Endothelial cell of umbilical vein (primary cell): ENCODE measurements around the gene ZFP90. TPM values are rescaled to one million over a fixed set of nuclear protein-coding genes. Genes with fewer than 3 reads are reported as not detected.

Source experiments
- BruUV-seq: library from RNA; stranded (reverse); fragments of 400-500 nt; replicated peaks from 2 replicates; lab custom pipeline; 2021; lab: Mats Ljungman, UMichigan
- CTCF ChIA-PET: fragments of 300-600, 350-600 bp; sonication (Branson Sonifier 250); formaldehyde crosslinking; loops from one replicate; lab custom pipeline; 2021; ENCODE audit warnings: antibody characterized with exemption, inconsistent platforms; lab: Charles Lee
- POLR2A ChIA-PET: fragments of 300-600, 350-600 bp; sonication (Branson Sonifier 250); formaldehyde crosslinking; loops from one replicate; lab custom pipeline; 2021; ENCODE audit warnings: antibody characterized with exemption, inconsistent platforms; lab: Charles Lee
- DNase-seq: peaks from one replicate; pipeline ENCODE4 v3.0.0-alpha.2; 2011; ENCODE audit warnings: low read depth, low spot score
- FAIRE-seq: peaks from 2 replicates; lab custom pipeline; 2011; peaks lifted over from hg19 to GRCh38; lab: Jason Lieb, UNC
- H2AFZ ChIP-seq: 2 replicates; pipeline ENCODE4 v1.6.0; 2012; ENCODE audit warnings: low read depth, low read length, control low read depth, inconsistent platforms
- H3K27ac ChIP-seq: 2 replicates; pipeline ENCODE4 v1.5.1; 2011; ENCODE audit warnings: low read depth, mild to moderate bottlenecking, control low read depth, low read length, moderate library complexity; ENCODE audit not compliant: insufficient read depth
- H3K27me3 ChIP-seq, 2 experiments: 2 replicates each; pipeline versions ENCODE4 v1.6.0 to v1.6.1; 2011; ENCODE audit warnings: low read length in 2 of 2, mixed read lengths in 1 of 2; ENCODE audit not compliant: control insufficient read depth in 2 of 2, insufficient read depth in 2 of 2
- H3K36me3 ChIP-seq, 2 experiments: 2 replicates in 1 of 2; 3 replicates in 1 of 2; pipeline ENCODE4 v1.5.1; 2011; ENCODE audit warnings: low read length in 2 of 2, mild to moderate bottlenecking in 1 of 2, moderate library complexity in 1 of 2; ENCODE audit not compliant: control insufficient read depth in 2 of 2, insufficient read depth in 2 of 2; ENCODE audit errors: extremely low read depth in 1 of 2
- H3K4me1 ChIP-seq: 3 replicates; pipeline ENCODE4 v1.5.1; 2011; ENCODE audit warnings: mild to moderate bottlenecking, low read length; ENCODE audit not compliant: control insufficient read depth, insufficient read depth; ENCODE audit errors: extremely low read depth
- H3K4me2 ChIP-seq: 2 replicates; pipeline ENCODE4 v1.6.1; 2011; ENCODE audit warnings: low read length, control low read depth, mixed read lengths; ENCODE audit not compliant: insufficient read depth
- H3K4me3 ChIP-seq, 3 experiments: fragments of 200-600 bp in 1 of 3; sonication (generic), shearing (Covaris generic) in 1 of 3; replicated peaks in 1 of 3; 2 replicates each; pipeline ENCODE4 v1.5.1; 2011 to 2016; ENCODE audit warnings: control low read depth in 3 of 3, low read length in 3 of 3, mild to moderate bottlenecking in 2 of 3, inconsistent platforms in 1 of 3, low read depth in 1 of 3, moderate library complexity in 1 of 3; ENCODE audit not compliant: insufficient read depth in 1 of 3
- H3K79me2 ChIP-seq: 2 replicates; pipeline ENCODE4 v1.6.0; 2012; ENCODE audit warnings: low read length, inconsistent platforms; ENCODE audit not compliant: control insufficient read depth, insufficient read depth
- H3K9ac ChIP-seq: replicated peaks from 2 replicates; pipeline ENCODE3; 2011; ENCODE audit warnings: low read length, control low read depth; ENCODE audit not compliant: insufficient read depth; ENCODE audit errors: extremely low read depth
- H3K9me1 ChIP-seq: replicated peaks from 3 replicates; pipeline ENCODE4 v1.6.0; 2011; ENCODE audit warnings: mild to moderate bottlenecking, low read length; ENCODE audit not compliant: control insufficient read depth, insufficient read depth; ENCODE audit errors: extremely low read depth
- H3K9me3 ChIP-seq: replicated peaks from 2 replicates; pipeline ENCODE4 v1.5.1; 2012; ENCODE audit warnings: low read length, inconsistent platforms; ENCODE audit not compliant: control insufficient read depth, insufficient read depth
- H4K20me1 ChIP-seq: replicated peaks from 2 replicates; pipeline ENCODE3; 2011; ENCODE audit warnings: mild to moderate bottlenecking, low read length; ENCODE audit not compliant: control insufficient read depth, insufficient read depth; ENCODE audit errors: extremely low read depth
- EZH2 ChIP-seq: IDR thresholded peaks from 2 replicates; pipeline ENCODE4 v1.6.1; 2012; ENCODE audit warnings: borderline replicate concordance, low read depth, mild to moderate bottlenecking, moderate library complexity, low read length, inconsistent platforms; ENCODE audit not compliant: severe bottlenecking
- FOS ChIP-seq: IDR thresholded peaks from 2 replicates; pipeline ENCODE4 v1.6.1; 2011; ENCODE audit warnings: mild to moderate bottlenecking, low read length, moderate library complexity, borderline replicate concordance; ENCODE audit not compliant: insufficient read depth
- GATA2 ChIP-seq: IDR thresholded peaks from 2 replicates; pipeline ENCODE4 v1.7.0; 2011; ENCODE audit warnings: low read depth, mild to moderate bottlenecking, moderate library complexity, mixed read lengths, low read length; ENCODE audit not compliant: insufficient read length, insufficient read depth
- JUN ChIP-seq: IDR thresholded peaks from 2 replicates; pipeline ENCODE4 v1.6.1; 2011; ENCODE audit warnings: borderline replicate concordance, low read depth; ENCODE audit not compliant: insufficient read length, insufficient read depth
- MYC ChIP-seq: IDR thresholded peaks from one replicate; pipeline ENCODE4 v1.6.1; 2011; ENCODE audit warnings: mild to moderate bottlenecking, low read depth, low read length
- POLR2A ChIP-seq: IDR thresholded peaks from 2 replicates; pipeline ENCODE4 v1.6.1; 2012; ENCODE audit warnings: low read depth, mild to moderate bottlenecking, control low read depth, low read length
- POLR2AphosphoS5 ChIP-seq: IDR thresholded peaks from 2 replicates; pipeline ENCODE4 v1.6.1; 2012; ENCODE audit warnings: low read depth, mild to moderate bottlenecking, control low read depth, low read length, moderate library complexity; ENCODE audit not compliant: insufficient read depth
- dilution Hi-C: fragments of 300-500 bp; cut with MboI; formaldehyde crosslinking; loops from one replicate; pipeline ENCODE4 v1.15.0; 2019; ENCODE audit warnings: low sequenced_read_pairs; ENCODE audit not compliant: extremely low pct_ligation_motif_present
- intact Hi-C: fragments of 100-400 bp; cut with micrococcal nuclease; formaldehyde crosslinking; loops from one replicate; pipeline ENCODE4 v1.10.0; 2022
- polyA plus RNA-seq, 4 experiments: library from polyadenylated mRNA; depleted of rRNA in 3 of 4; stranded (reverse) in 3 of 4; unstranded in 1 of 4; fragments of >200 nt; gene quantifications; 2 replicates each; pipeline versions ENCODE4 v1.2.1 to v1.2.3, GENCODE V29; 2011 to 2012; ENCODE audit warnings: missing spikeins in 1 of 4
- total RNA-seq: library from RNA; stranded (reverse); gene quantifications from 2 replicates; pipeline ENCODE4 v1.2.3, GENCODE V29; 2021
- TF ChIP-seq, protein P1 (sequence below): IDR thresholded peaks from 2 replicates; pipeline ENCODE4 v1.6.1; 2011; ENCODE audit not compliant: insufficient read depth, insufficient read length
- TF ChIP-seq, protein P2 (sequence below), 2 donors: IDR thresholded peaks; 1 replicate in 1 of 2; 2 replicates in 1 of 2; pipeline ENCODE4 v1.5.1; 2011; ENCODE audit warnings: low read length in 2 of 2, mild to moderate bottlenecking in 2 of 2, moderate library complexity in 2 of 2, control low read depth in 1 of 2, inconsistent platforms in 1 of 2, low read depth in 1 of 2; ENCODE audit not compliant: insufficient read depth in 1 of 2; ENCODE audit errors: extremely low read depth in 1 of 2

The ZFP90 gene
- total and polyA plus RNA-seq, 2 donors (not counting 3 experiments of a cell fraction or from before 2014, with no cell fraction given) = 10.9 to 22.4 TPM

- dilution Hi-C loops (no loop called here), intact Hi-C loops (loop anchor here (1.0 to 5.0 kb wide), 6 partner anchors 63 to 596 kb away; partner anchors contain the start of gene TANGO6)
- H4K20me1 ChIP-seq = no peaks in the 10 kb centered on the region
- peak overlapping the region; percentile 57 for H2AFZ ChIP-seq
- no peak overlapping the region for H3K4me3 ChIP-seq
- H3K4me2 ChIP-seq = no peak overlapping the region
- no peaks in the 10 kb centered on the region for H3K9me3 ChIP-seq
- DNase-seq = peak; percentile 77
- peaks cover 2 to 3% of the 10 kb centered on the region in 2 experiments for H3K27me3 ChIP-seq
- peaks cover 10% of the 10 kb centered on the region for H3K4me1 ChIP-seq
- H3K36me3 ChIP-seq = no peaks in the 10 kb centered on the region
- BruUV-seq = no TSS peak
- H3K27ac ChIP-seq = no peak overlapping the region
- H3K9me1 ChIP-seq = no peaks in the 10 kb centered on the region
- H3K9ac ChIP-seq = no peak overlapping the region
- peak; percentile 91 for FAIRE-seq
- peak; percentile 41 for TF ChIP-seq EZH2
- TF ChIP-seq POLR2A = no peak
- TF ChIP-seq, protein P1, sequence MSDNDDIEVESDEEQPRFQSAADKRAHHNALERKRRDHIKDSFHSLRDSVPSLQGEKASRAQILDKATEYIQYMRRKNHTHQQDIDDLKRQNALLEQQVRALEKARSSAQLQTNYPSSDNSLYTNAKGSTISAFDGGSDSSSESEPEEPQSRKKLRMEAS = no peak
- TF ChIP-seq FOS = no peak
- no peak for TF ChIP-seq JUN
- no peak for TF ChIP-seq POLR2AphosphoS5
- TF ChIP-seq GATA2 = no peak
- TF ChIP-seq, protein P2, sequence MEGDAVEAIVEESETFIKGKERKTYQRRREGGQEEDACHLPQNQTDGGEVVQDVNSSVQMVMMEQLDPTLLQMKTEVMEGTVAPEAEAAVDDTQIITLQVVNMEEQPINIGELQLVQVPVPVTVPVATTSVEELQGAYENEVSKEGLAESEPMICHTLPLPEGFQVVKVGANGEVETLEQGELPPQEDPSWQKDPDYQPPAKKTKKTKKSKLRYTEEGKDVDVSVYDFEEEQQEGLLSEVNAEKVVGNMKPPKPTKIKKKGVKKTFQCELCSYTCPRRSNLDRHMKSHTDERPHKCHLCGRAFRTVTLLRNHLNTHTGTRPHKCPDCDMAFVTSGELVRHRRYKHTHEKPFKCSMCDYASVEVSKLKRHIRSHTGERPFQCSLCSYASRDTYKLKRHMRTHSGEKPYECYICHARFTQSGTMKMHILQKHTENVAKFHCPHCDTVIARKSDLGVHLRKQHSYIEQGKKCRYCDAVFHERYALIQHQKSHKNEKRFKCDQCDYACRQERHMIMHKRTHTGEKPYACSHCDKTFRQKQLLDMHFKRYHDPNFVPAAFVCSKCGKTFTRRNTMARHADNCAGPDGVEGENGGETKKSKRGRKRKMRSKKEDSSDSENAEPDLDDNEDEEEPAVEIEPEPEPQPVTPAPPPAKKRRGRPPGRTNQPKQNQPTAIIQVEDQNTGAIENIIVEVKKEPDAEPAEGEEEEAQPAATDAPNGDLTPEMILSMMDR (IDR thresholded peaks at IDR 0.05; ENCODE audit: extremely low read depth in 1 of 2, insufficient read depth in 1 of 2, low read depth in 1 of 2, low read length in 2 of 2) = peak; percentile 88 to 96
- no peak for TF ChIP-seq MYC
- no peaks in the 10 kb centered on the region for H3K79me2 ChIP-seq
- ChIA-PET POLR2A (no interaction called here), CTCF (interaction anchor here (0.5 to 6.9 kb wide), 19 partner anchors 8 to 584 kb away, joined by 3 to 68 read pairs (median 5); no protein-coding TSS in a partner anchor)
These were observed 10.3 kb upstream of the ZFP90 start for GRCh38 chr16:68528686-68529379.
